ENCODE measurements around the gene TNFSF15. TPM values are rescaled to one million over a fixed set of nuclear protein-coding genes. Genes with fewer than 3 reads are reported as not detected.

TNFSF15 gene
- polyA plus RNA-seq, 1 experiment = 0.13 TPM

DNA sequence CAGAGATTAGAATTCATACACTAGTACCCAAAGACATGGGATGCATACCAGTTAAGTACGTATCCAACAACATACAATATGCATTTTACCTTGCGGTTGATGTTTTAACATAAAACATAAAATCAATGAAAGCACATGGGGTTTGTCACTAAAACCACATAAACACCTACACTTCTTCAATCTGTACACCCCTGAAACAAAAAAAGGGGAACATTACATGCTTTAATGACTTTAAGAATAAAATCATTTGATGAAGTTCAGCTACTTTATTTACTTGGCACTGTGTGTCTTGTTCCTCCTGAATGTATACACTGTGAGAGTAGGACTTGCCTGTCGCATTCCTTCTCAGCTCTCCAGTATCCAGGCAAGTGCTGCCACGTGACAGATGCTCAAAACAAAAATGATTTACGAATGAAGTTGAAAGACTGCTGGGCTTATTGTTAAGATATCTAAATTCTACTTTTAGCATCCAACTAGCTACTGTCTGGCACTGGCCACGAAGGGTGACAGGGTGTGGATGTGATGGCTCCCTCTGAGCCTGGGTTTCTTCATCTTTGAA is 21.0 kb downstream of the TNFSF15 start:
- H3K4me3 ChIP-seq (ENCODE audit: low read depth, low read length) = no peak overlapping the region

DNA sequence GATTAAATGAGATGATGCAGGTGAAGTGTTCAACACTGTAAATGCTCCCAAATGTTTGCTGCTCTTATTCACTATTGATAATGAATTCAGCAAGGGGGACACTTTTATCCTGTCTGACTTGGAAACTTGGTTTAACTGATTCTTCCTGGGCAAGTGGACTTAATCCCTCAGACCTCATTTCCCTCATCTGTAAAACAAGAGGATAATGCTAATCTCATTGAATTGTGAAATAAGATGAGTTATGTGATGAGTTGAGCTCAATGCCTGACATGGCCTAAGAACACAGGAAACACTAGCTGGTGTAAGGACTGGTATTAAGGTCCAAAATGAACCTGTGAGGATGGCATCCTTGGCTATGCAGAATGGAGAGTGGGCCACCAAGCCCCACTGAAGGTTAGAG is 23.3 kb downstream of the TNFSF15 start:
- POLR2A ChIA-PET = no interaction called here
- DNase-seq (ENCODE audit: low read depth) = no peak
- no peaks in the 10 kb centered on the region for H3K36me3 ChIP-seq (ENCODE audit: control insufficient read depth, insufficient read depth, low read length)
- CTCF ChIA-PET = interaction anchor here (0.8 kb wide), 1 partner anchor 60 kb away, joined by 3 read pairs; no protein-coding TSS in a partner anchor
- H3K4me3 ChIP-seq (ENCODE audit: low read depth, low read length) = no peak overlapping the region
- TF ChIP-seq, protein P1, sequence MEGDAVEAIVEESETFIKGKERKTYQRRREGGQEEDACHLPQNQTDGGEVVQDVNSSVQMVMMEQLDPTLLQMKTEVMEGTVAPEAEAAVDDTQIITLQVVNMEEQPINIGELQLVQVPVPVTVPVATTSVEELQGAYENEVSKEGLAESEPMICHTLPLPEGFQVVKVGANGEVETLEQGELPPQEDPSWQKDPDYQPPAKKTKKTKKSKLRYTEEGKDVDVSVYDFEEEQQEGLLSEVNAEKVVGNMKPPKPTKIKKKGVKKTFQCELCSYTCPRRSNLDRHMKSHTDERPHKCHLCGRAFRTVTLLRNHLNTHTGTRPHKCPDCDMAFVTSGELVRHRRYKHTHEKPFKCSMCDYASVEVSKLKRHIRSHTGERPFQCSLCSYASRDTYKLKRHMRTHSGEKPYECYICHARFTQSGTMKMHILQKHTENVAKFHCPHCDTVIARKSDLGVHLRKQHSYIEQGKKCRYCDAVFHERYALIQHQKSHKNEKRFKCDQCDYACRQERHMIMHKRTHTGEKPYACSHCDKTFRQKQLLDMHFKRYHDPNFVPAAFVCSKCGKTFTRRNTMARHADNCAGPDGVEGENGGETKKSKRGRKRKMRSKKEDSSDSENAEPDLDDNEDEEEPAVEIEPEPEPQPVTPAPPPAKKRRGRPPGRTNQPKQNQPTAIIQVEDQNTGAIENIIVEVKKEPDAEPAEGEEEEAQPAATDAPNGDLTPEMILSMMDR (IDR thresholded peaks at IDR 0.05; ENCODE audit: insufficient read depth, low read depth, low read length) = no peak
- H3K27me3 ChIP-seq (ENCODE audit: control insufficient read depth, insufficient read depth, low read length) = peaks cover 12% of the 10 kb centered on the region

More for the DNA sequence above, 21.0 kb downstream of the TNFSF15 start:
- TF ChIP-seq, protein P1 (IDR thresholded peaks at IDR 0.05; ENCODE audit: insufficient read depth, low read depth, low read length) = no peak
- POLR2A ChIA-PET = no interaction called here
- Histone ChIP-seq H3K36me3 (ENCODE audit: control insufficient read depth, insufficient read depth, low read length) (no peaks in the 10 kb centered on the region), H3K27me3 (ENCODE audit: control insufficient read depth, insufficient read depth, low read length) (peaks cover 6% of the 10 kb centered on the region)
- CTCF ChIA-PET = no interaction called here
- no peak for DNase-seq (ENCODE audit: low read depth)

DNA sequence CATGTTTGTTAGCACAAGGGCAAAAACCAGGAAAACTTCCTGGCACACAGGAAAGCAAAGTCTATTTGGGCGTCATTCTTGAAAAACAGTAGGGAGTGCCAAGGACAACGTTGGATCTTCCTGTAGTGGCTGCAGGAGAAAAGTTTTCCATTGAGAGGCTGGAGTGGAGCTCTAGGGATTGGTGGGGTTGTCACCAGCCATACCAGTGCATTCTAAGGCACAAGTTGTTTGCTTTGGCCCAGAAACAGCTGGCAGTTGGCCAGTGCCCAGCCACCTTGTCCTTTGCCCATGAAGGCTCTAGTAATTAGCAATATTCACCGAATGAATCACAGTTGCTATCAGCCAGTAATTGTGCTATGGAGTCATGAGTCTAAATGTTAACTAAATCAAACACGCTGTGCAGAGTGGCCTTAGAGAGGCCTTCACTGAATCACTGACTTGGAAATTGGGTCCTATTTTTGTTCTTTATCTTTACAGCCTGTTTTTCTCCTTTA is 26.4 kb downstream of the TNFSF15 start:
- Histone ChIP-seq H3K27me3 (ENCODE audit: control insufficient read depth, insufficient read depth, low read length) (peaks cover 13% of the 10 kb centered on the region), H3K36me3 (ENCODE audit: control insufficient read depth, insufficient read depth, low read length) (no peaks in the 10 kb centered on the region), H3K4me3 (ENCODE audit: low read depth, low read length) (no peak overlapping the region)
- ChIA-PET POLR2A (no interaction called here), CTCF (interaction anchor here (0.6 to 1.2 kb wide), 2 partner anchors 9 to 139 kb away, joined by 3 read pairs; no protein-coding TSS in a partner anchor)
- TF ChIP-seq, protein P1 (IDR thresholded peaks at IDR 0.05; ENCODE audit: insufficient read depth, low read depth, low read length) = no peak
- DNase-seq (ENCODE audit: low read depth) = no peak

DNA sequence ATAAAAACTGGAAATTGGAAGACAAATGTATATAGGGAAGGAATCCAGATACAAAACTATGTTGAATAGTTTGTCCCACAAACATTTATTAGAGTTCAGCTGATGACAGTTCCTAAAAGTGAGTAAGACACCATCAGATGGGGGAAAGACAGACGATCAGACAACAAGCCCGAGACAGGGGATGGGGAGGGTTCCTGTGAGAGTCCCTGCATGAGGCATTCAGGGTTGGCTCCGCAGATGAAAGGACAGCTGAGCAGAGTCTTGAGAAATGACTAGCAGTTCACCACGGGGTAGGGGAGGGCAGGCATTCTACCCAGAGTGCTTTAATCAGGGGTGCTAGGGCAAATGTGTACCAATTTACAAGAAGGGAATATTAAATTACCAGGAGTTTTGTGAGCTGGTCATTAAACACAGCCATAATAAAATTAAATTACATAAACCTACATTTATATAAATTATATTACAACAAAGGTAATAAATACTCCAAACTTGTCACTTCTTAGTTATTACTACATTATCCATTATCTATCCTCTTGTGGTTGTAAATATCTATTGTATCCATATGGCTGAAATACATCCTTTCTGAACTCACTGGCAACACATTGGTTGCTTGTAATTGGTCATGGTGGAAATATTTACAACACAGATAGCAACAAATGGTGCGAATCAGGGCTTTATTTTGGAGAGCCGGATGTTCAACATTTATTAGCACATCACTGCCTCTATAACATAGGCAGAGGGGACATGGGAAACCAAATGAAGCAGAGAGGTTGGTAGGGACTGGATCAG is 27.8 kb downstream of the TNFSF15 start:
- Histone ChIP-seq H3K27me3 (ENCODE audit: control insufficient read depth, insufficient read depth, low read length) (peaks cover 12% of the 10 kb centered on the region), H3K36me3 (ENCODE audit: control insufficient read depth, insufficient read depth, low read length) (no peaks in the 10 kb centered on the region), H3K4me3 (ENCODE audit: low read depth, low read length) (no peak overlapping the region)
- TF ChIP-seq, protein P1 (IDR thresholded peaks at IDR 0.05; ENCODE audit: insufficient read depth, low read depth, low read length) = no peak
- POLR2A ChIA-PET = no interaction called here
- no peak for DNase-seq (ENCODE audit: low read depth)
- CTCF ChIA-PET = interaction anchor here (1.6 kb wide), 1 partner anchor 16 kb away, joined by 5 read pairs; no protein-coding TSS in a partner anchor

DNA sequence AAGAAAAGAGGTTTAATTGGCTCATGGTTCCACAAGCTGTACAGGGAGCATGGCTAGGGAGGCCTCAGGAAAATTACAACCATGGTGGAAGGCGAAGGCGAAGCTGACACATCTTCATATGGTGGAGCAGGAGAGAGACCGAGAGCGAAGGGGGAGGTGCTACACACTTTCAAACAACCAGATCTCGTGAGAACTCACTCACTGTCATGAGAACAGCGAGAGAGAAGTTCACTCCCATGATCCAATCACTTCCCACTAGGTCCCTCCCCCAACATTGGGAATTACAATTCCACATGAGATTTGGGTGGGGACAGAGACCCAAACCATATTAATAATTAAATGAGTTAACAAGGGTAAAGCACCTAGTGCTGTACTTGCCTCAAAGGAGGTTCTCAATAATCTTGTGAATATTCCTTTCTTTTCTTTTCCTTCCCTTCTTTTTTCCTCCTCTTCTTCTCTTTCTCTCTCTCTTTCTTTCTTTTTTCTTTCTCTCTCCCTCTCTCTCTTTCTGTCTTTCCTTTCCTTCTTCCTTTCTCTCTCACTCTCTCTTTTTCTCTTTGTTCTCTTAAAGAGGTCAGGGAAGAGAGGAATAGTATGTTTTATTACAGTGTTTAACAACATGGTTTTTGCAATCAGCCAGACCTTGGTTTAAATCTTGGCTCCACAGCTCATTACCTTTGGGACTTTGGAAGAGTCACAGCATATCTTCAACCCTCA is 29.0 kb downstream of the TNFSF15 start:
- peaks cover 10% of the 10 kb centered on the region for H3K27me3 ChIP-seq (ENCODE audit: control insufficient read depth, insufficient read depth, low read length)
- TF ChIP-seq, protein P1 (IDR thresholded peaks at IDR 0.05; ENCODE audit: insufficient read depth, low read depth, low read length) = no peak
- no peak for DNase-seq (ENCODE audit: low read depth)
- ChIA-PET CTCF (interaction anchor here (1.6 kb wide), 1 partner anchor 17 kb away, joined by 5 read pairs; no protein-coding TSS in a partner anchor), POLR2A (no interaction called here)
- no peaks in the 10 kb centered on the region for H3K36me3 ChIP-seq (ENCODE audit: control insufficient read depth, insufficient read depth, low read length)
- no peak overlapping the region for H3K4me3 ChIP-seq (ENCODE audit: low read depth, low read length)
